Neural cell (in vitro differentiated cells): Measurements from ENCODE around the gene PPM1L.

Experiments
- CTCF ChIP-seq: fragments of 450-650 bp; IDR thresholded peaks from 2 replicates; pipeline ENCODE4 v1.5.1; 2014; ENCODE audit warnings: antibody characterized with exemption, mild to moderate bottlenecking, moderate library complexity; ENCODE audit not compliant: poor library complexity, severe bottlenecking
- EP300 ChIP-seq: fragments of 450-650 bp; conservative IDR thresholded peaks from 2 replicates; pipeline ENCODE4 v1.6.1; 2014; ENCODE audit warnings: antibody characterized with exemption, mild to moderate bottlenecking, moderate library complexity; ENCODE audit not compliant: poor library complexity, severe bottlenecking
- EZH2 ChIP-seq: fragments of 200-600, 300-800 bp; shearing (Covaris generic), sonication (generic); IDR thresholded peaks from 2 replicates; pipeline ENCODE4 v1.6.1; 2014; ENCODE audit warnings: antibody characterized with exemption, low read length, borderline replicate concordance, mild to moderate bottlenecking; ENCODE audit not compliant: insufficient read depth, poor library complexity, severe bottlenecking
- POLR2AphosphoS5 ChIP-seq: IDR thresholded peaks from 2 replicates; pipeline ENCODE4 v1.6.1; 2012
- RAD21 ChIP-seq: fragments of 450-650 bp; conservative IDR thresholded peaks from 2 replicates; pipeline ENCODE4 v1.6.1; 2014; ENCODE audit warnings: antibody characterized with exemption, mild to moderate bottlenecking, moderate library complexity
- REST ChIP-seq: IDR thresholded peaks from 2 replicates; pipeline ENCODE4 v1.6.1; 2012; ENCODE audit warnings: borderline replicate concordance
- SMC3 ChIP-seq: fragments of 450-650 bp; conservative IDR thresholded peaks from 2 replicates; pipeline ENCODE4 v1.6.1; 2014; ENCODE audit warnings: antibody characterized with exemption, mild to moderate bottlenecking, moderate library complexity; ENCODE audit not compliant: poor library complexity

- TF ChIP-seq CTCF (no peak), POLR2AphosphoS5 (no peak), EZH2 (no peak), SMC3 (no peak), REST (no peak), EP300 (no peak), RAD21 (no peak)
Observed at GRCh38 chr3:160801386-160802118, 45.5 kb downstream of the PPM1L start.
